ENCODE data around the gene GSN.

DNA sequence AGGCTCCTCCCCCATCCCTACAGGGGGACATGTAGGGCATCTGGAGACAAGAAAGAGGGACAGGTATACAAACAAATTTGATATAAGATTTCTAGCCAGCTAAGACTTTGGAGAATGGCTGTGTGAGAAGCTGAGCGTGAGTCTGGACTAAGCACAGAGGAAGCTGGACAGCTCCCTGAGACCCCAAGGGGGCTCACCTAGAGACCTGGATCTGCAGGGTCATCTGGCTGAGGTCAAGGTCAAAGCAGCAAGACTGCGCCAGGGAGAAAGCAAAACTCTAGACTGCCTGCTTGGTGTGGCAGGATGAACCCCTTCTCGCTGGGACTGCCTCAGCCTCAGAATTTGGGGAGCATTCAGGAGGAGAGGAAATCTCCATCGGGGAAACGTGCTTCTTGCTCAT, 8.0 kb upstream of the GSN start:
- TF ChIP-seq, protein P1, sequence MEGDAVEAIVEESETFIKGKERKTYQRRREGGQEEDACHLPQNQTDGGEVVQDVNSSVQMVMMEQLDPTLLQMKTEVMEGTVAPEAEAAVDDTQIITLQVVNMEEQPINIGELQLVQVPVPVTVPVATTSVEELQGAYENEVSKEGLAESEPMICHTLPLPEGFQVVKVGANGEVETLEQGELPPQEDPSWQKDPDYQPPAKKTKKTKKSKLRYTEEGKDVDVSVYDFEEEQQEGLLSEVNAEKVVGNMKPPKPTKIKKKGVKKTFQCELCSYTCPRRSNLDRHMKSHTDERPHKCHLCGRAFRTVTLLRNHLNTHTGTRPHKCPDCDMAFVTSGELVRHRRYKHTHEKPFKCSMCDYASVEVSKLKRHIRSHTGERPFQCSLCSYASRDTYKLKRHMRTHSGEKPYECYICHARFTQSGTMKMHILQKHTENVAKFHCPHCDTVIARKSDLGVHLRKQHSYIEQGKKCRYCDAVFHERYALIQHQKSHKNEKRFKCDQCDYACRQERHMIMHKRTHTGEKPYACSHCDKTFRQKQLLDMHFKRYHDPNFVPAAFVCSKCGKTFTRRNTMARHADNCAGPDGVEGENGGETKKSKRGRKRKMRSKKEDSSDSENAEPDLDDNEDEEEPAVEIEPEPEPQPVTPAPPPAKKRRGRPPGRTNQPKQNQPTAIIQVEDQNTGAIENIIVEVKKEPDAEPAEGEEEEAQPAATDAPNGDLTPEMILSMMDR (IDR thresholded peaks at IDR 0.05): no peak
- TF ChIP-seq POLR2A (IDR thresholded peaks at IDR 0.05) (no peak), EP300 (IDR thresholded peaks at IDR 0.05) (no peak)

Measured in gastroesophageal sphincter (tissue), 3 donors.